GM18870 (cell line): ENCODE results near the gene SORL1.
A peak's percentile ranks its signal among the peaks of the same experiment; 100 is the strongest.

Experiments
- ATAC-seq: cut with Tn5 transposase; IDR thresholded peaks from one replicate; pipeline ENCODE4 v1.9.1; 2021; ENCODE audit warnings: moderate library complexity; ENCODE audit not compliant: unreplicated experiment

The SORL1 gene

DNA sequence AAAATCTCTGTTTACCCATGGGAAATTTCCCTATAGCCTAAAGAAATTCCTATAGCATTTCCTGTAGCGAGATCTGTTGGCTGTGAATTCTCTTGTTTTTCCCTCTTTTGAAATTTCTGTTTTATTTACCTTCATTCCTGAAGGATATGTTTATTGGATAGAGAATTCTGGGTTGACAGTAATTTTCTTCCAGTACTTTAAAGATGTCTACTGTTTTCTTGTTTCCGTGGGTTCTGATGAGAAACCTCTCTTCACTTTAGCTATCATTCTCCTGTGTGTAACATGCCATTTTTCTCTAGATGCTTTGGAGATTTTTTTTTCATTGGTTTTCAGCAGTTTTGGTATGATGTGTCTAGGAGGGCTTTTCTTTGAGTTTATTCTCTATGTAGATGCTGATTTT, 78.1 kb downstream of the SORL1 start:
- no peak for ATAC-seq

DNA sequence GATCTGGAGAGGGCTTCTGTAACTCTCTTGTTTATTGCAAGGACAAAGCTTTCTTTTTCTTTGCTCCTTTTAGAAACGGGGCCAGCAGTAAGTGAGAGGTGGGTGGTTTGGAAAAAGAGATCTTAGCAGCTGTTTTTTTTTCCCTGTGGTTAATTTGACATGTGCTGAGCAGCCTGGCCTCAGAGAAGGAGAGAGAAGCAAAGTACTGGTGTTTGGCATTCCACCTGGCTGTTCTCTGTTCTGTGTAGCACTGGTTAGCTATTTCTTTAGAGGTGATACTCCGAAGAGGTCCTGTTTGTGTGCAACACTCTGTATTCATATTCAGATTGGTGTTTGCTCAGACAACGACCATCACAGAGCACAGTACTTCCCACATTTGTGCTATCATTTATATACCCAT, 81.5 kb downstream of the SORL1 start:
- no peak for ATAC-seq

DNA sequence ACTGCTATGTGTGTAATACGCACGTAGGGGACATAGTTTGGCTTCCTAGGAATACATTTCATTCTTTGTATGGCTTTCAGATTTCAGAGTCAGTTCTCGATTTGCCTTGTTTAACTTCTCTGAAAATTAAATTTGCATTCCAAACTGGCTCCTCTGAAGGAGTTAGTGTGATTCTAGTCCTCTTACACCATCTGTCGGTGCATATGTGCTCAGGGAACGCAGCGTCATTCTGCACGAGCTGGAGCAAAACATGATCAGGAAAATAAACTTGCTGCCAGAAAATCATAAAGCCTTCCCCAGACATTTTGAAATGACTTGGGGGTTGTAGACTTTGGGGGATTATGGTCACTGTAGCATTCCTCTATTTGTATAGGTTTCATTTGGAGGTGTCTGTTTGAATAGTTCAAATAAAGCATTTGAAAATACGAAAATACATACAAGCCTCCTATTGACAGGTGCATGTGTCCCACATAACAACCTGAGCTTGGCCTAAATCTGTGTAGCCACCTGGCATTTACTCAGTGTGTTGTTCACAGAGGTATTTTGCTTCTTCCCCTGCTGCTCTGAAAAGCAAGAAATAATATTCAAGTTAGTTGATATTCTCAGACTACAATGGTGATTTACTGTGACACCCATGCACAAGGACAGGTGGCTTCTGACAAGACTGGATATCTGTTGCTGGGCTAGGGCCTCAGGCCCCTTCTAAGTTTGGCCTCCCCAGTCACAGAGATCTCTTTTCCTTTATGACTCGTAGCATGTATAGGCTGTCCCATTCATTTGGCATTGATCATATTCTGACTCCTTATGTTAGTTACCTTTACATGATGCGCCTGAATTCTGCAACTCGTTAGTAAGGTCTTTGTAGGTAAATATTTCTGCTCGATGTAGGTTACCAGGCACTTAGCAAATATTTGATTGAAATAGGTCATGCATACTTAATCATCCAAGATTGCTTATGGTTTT, 82.3 kb downstream of the SORL1 start:
- ATAC-seq, result no peak

DNA sequence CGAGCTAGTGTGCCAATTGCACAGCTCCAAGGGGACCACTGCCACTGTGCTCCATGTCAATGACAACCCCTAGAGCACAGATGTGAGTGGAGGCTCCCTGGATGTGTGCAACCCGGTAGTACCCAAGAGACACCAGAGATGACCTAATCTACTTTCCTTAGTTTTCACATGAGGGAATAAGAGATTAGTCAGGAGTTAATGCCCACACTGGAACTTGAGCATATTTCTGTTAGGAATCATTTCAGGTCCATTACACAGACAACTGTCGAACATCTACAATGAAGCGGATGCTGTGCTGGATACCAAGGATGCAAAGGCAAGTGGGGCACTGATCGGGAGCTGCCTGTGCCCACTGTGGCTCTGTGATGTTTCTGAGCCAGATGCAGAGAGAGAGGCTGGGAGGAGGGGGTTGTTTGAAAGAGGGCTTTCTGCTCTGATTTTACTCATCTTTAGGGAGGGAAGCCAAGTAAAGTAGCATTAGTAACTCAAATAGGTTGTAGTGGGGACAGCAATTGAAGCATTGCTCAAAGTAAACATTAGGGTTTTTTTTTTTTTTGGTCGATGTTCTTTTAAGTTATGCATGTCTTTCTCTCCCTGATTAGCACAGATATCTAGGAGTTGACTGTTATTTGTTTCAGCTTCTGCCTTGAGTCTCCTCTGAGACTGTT, 83.1 kb downstream of the SORL1 start:
- ATAC-seq, result no peak

DNA sequence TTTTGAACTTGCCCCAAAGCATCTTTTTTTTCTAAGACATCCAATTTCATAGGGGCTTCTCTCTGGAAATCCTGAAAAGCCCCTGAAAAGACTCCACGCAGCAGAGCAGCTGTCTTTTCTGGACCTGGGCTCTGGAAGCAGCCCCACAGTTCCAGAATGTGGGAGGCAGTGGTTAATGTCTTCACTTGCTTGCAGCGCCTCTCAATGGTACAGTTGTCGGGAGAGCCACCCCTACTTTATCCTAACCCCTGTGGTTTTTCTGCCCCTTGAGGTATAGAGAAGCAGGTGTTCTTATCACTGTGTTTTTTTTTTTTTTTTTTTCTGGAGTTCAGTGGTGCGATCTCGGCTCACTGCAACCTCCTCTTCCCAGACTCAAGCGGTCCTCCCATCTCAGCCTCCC, 84.0 kb downstream of the SORL1 start:
- ATAC-seq, result no peak

DNA sequence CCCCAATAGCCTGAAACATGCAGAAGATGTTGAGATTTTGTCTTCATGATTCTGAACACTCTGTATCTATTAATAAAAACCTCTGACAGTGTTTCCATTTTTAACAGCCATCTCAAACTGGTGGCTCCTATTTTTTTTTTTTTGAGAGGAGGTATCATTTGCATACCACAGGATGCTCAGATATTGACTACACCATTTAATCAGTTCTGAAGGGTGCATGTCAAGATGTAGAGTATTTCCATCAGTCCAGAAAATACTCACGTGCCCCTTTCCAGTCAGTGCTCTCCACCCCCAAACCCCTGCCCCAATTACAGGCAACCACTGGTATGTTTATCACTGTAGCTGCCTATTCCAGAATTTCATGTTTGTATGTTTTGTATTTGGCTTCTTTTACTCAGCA, 85.9 kb downstream of the SORL1 start:
- peak; percentile 66 for ATAC-seq

DNA sequence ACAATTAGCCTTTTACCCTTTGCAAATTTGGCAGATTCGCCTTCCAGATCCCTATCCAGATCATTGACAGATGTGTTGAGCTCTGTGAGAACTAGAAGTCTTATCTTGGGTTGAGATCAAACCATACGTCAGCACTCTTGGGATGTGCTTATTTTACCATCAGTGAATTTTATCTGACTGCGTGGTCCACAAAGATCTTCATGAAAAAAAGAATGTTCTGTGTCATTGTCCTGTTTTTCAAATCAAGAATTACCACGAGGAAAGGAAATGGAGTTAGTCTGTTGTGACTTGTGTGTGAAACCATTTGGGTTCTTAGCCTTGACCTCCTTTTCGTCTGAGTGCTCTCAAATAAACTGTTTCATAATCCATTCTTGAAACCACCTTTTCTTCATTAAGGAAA, 86.9 kb downstream of the SORL1 start:
- ATAC-seq, result no peak

DNA sequence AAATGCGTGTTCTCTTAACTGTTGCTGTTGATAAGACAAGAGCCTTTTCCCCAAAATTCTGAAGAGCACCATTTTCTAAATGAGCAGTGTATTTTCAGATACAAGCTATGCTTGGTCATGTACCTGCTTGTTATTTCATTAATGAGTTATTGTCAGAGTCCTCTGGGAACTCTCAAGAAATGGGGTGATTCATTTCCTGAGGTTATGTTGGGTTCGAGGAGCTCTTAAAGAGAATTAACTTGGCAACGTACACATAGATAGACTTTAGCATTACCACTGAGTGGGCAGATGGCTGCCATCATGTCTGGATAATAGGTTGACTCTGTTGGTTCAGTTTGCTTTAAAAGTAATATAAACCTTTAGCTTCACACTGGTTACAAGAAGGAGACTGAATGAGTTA, 88.5 kb downstream of the SORL1 start:
- ATAC-seq, result no peak

DNA sequence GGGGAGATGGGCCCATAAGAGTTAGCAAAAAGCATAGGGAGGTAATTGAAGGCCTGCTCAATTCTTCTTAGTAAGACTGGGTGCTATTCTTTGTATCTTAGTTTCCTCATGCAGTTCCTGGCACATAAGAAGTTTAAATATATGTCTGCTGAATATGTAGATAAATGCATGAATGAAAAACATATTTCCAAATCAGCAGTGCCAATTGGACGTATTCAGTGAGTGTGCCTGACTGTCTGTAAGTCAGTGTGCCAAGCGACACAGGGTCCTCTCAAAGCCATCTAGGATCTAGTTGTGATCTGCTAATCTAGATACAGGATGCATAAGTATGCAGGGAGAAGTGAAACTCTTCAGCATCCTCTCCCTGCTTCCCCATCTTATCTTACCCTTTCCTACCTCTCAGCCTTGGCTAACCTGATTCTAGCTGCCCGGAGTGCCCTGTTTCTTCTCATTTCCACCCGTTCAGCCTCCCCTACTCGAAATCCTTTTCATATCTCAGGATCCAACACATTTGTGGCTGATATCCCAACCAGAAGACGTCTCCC, 91.8 kb downstream of the SORL1 start:
- no peak for ATAC-seq

DNA sequence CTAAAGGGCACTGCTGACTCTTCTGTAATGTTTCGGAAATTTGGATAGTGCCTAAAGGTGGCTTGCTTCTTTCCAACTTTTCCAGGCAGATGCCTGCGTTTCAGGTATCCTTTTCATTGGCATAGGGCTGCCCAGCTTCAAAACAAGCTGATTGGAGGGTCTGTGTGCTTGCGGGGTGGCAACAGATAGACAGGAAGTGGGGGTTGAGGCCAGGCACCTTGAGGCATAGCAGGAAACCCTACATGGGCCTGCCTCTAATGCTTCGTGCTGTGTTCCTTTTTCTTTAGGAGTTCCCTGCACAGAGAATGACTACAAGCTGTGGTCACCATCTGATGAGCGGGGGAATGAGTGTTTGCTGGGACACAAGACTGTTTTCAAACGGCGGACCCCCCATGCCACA, 92.8 kb downstream of the SORL1 start:
- no peak for ATAC-seq

DNA sequence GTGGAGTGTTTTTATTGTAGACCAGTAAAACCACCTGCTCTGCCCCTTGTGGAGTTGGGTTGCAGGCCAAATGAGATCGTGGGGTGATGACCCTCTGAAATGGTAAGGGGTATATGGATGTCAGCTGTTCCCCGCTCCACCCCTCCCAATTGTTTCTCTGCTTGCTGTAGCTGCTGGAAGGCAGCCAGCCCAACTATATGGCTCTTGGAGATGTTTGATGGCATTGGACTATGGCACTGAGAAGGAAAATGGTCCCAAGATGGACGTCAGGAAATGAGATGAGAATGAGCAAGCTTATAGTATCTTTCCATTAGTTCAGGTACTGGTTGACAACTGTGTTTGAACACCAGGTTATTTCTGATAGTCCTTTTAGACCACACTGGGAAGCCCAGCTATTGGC, 95.5 kb downstream of the SORL1 start:
- ATAC-seq, result no peak

DNA sequence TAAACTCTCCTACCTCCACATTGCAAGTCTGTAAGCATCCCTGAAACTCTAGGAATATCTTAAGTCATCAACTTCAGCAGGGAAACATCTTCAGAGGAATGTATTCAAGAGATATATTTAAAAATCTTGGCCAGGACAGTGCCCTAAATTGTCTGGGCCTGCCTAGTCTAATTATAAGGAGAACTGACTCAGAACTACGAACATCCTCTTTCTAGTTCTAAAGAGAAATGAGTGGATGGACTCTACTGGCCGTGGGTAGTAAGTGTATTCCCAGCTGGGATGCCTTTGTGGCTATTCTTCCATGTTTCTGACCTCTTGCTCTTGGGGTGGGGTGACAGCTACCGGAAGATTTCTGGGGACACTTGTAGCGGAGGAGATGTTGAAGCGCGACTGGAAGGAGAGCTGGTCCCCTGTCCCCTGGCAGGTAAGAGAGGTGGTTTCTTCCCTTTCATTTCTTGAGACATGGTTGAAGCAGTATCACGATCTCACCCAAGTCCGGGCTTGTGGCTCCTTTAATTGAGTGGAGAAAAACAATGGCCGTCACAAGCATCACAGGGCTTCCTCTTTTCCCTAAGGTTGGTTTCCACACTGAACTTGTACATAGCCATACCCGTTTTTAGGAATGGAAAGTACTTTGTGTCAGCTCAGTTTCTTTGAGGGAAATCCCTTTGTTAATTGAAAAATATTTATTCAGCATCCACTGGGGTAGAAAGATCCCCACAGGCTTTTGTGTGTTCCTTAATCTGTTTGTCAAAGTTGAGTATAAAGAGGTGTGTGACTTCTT, 98.3 kb downstream of the SORL1 start:
- no peak for ATAC-seq

DNA sequence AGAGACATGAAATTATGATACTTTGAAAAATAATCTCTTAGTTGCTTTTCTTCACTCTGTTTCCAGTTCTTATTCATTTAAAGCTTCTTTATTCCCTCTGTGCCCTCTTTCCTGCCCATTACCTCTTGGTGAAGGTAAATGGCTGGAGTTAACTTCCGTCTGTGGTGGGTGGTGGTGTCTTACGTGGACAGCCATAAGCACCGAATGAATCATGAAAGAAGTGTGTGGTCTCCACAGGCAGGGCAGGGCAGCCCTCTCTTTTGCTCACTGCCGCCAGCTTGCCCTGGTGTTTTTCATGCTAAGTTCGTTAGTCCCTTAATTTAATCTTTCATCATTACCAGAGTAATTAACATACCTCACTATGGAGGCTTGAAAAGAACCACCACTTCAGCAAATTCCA, 99.3 kb downstream of the SORL1 start:
- ATAC-seq, result no peak

DNA sequence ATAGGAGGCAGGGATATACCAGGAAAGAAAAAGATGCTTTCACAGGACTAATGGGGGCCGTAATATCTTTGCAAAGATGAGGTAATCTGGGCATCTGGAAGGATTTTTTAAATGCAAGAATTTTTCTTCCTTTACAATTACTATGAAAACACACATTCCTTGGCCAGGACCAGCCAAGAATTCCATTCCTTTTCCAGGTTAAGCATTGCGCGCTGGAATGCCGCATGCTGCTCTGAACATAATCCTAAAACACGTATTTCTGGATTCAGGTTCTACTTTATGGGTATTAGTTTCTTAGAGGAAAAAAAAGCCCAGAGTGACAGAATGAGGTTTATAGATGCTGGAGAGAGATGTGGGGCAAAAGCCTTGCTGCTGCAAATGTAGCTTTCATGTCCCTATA, 100.0 kb downstream of the SORL1 start:
- ATAC-seq, result no peak

DNA sequence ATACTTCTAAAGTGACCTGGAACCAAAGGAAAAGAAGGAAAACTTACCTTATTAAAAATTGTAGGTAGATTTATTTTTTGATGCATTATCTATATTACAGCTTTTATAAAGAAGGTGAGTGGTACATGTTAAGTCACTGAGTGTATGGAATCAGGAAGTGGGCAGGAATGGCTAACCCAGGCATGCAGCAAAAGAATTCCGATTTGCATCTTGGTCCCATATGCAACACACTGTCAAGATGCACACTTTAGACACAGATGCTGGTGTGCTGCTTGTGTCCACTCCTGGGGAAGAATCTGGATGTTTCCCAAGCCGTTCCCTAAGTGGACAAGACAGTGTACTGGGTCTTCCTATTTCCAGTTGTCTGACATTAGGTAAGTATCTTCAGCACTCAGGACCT, 100.5 kb downstream of the SORL1 start:
- ATAC-seq, result no peak

DNA sequence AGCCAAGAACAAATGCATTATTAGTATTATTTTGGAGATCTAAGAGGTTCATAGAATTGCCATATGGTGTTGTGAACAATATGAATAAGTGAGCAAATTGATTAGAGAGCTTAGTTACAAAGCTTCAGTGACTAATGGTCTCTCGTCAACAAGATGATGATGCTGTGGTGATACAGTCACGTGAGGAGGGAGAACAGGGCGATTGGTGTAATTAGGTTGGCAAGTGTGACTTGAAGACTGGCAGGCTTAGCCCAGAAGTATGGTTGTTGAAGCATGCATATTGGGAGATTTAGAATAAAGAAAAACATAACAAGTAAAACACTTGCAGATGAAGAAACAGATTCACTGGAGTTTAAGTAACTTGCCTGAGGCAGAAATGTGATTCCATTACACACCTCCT, 101.3 kb downstream of the SORL1 start:
- no peak for ATAC-seq

DNA sequence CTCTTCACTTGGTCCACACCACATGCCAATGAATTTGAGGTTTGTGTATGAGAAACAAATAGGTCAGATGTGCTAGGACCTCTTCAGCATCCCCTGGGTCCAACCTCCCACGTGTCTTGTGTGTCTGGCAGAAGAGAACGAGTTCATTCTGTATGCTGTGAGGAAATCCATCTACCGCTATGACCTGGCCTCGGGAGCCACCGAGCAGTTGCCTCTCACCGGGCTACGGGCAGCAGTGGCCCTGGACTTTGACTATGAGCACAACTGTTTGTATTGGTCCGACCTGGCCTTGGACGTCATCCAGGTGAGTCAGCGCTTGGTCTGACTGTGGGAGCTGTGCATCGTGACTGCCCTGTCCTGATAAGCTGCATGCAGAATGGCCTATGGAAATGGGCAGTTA, 101.7 kb downstream of the SORL1 start:
- ATAC-seq, result no peak

DNA sequence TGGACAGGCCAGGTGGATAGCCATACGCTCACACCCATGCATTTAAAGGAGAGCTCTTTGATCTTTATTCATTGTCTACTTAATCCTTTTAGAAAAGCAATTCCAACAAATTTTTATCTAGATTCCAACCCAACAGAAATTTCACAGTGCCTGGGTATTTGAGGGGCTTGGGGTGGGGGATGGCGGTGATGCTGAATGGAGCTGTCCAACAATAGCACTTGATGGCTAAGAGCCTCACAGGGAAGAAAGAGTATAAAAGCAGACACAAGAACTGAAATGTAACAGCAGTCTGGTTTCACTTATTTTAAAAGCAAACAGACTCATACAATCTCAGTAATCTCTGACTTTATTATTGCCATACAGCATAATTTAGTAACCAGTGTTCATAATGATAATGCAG, 102.4 kb downstream of the SORL1 start:
- no peak for ATAC-seq

DNA sequence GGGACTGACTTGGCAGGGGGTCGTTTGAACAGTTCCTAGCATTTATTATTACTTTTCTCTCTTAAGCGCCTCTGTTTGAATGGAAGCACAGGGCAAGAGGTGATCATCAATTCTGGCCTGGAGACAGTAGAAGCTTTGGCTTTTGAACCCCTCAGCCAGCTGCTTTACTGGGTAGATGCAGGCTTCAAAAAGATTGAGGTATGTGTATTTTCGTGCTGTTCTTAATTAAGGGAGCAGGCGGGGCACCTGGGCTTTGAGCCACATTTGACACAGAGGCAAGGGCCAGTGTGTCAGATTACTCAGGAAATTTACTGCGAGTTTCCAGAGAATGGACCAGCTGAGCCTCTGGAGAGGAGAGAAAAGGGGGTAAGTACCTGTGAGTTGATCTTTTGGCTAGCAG, 103.0 kb downstream of the SORL1 start:
- no peak for ATAC-seq

DNA sequence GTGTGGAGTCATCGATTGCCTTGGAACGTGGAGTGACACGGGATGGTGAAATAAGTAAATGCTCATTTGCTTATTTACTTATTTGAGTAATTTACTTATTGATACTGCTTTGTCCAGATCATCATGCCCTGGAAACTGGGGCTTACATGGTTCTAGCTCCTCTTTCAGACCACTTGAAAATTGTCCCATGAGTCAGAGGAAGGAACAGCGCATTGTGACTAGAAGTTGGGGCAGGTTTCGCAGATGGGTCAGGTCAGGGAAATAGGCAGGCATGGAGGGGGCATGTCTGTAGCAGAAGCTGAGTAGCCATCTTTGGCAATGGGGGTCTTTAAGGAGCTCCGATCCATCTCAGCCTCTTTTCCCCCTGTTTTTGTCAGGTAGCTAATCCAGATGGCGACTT, 104.8 kb downstream of the SORL1 start:
- ATAC-seq, result no peak

DNA sequence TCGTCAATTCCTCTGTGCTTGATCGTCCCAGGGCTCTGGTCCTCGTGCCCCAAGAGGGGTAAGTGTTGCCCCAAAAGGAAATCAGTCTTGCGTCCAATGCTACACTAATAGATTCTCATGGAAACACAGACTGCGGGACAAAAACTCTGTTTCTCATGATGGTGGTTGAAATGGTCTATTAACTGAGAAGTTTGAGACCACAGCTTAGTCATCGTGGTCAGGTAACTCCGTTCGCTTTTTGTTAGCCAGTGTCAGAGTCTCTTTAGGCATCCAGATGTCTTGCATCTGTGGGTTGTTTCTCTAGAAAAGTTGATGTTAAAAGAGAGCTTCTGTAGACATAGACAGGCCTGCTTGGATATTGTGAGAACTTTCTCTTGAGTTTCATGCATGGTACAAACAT, 105.2 kb downstream of the SORL1 start:
- peak; percentile 91 for ATAC-seq
